IMR-90 (cell line): Measurements from ENCODE around the gene PLXNA4. TPM values are rescaled to one million over a fixed set of nuclear protein-coding genes. Genes with fewer than 3 reads are reported as not detected.

ENCODE experiments used
- ATAC-seq: fragments of 200-7000 bp; cut with Tn5 transposase; 2 replicates; pipeline ENCODE4 v1.9.1; 2020; ENCODE audit warnings: low read depth, mild to moderate bottlenecking, moderate library complexity
- BruUV-seq: library from RNA; stranded (reverse); fragments of 400-500 nt; replicated peaks from 2 replicates; lab custom pipeline; 2021; lab: Mats Ljungman, UMichigan
- CTCF ChIA-PET: fragments of 300-600 bp; formaldehyde crosslinking; extraction: SDS; loops from one replicate; lab custom pipeline; 2021; ENCODE audit warnings: antibody characterized with exemption; lab: Yijun Ruan, JAX
- POLR2A ChIA-PET: fragments of 300-600 bp; sonication (Branson Sonifier 250); formaldehyde crosslinking; loops from one replicate; lab custom pipeline; 2022; ENCODE audit warnings: antibody characterized with exemption; ENCODE audit not compliant: unreplicated experiment; lab: Charles Lee
- DNase-seq: peaks from one replicate; pipeline ENCODE4 v3.0.0; 2013
- H2AFZ ChIP-seq: replicated peaks from 2 replicates; pipeline ENCODE3; 2013; ENCODE audit warnings: low read length, mild to moderate bottlenecking; ENCODE audit not compliant: poor library complexity
- H2AK5ac ChIP-seq: 2 replicates; pipeline ENCODE4 v1.6.1; 2013; ENCODE audit warnings: low read depth, low read length, inconsistent platforms
- H2AK9ac ChIP-seq: replicated peaks from 2 replicates; pipeline ENCODE3; 2013; ENCODE audit warnings: mild to moderate bottlenecking, low read depth, low read length, moderate library complexity; ENCODE audit not compliant: poor library complexity
- H2BK120ac ChIP-seq: 2 replicates; pipeline ENCODE4 v1.6.1; 2013; ENCODE audit warnings: low read depth, low read length, inconsistent platforms
- H2BK15ac ChIP-seq: 3 replicates; pipeline ENCODE4 v1.6.1; 2013; ENCODE audit warnings: low read depth, low read length, inconsistent platforms
- H2BK20ac ChIP-seq: 2 replicates; pipeline ENCODE4 v1.6.1; 2013; ENCODE audit warnings: low read depth, mild to moderate bottlenecking, inconsistent platforms, low read length, moderate library complexity
- H2BK5ac ChIP-seq: 2 replicates; pipeline ENCODE4 v1.6.1; 2013; ENCODE audit warnings: mild to moderate bottlenecking, low read depth, low read length, inconsistent platforms; ENCODE audit not compliant: poor library complexity, severe bottlenecking
- H3K14ac ChIP-seq: replicated peaks from 2 replicates; pipeline ENCODE4 v1.6.1; 2013; ENCODE audit warnings: low read depth, low read length, inconsistent platforms
- H3K18ac ChIP-seq: 2 replicates; pipeline ENCODE4 v1.6.1; 2013; ENCODE audit warnings: low read depth, low read length, control low read depth
- H3K23ac ChIP-seq: 2 replicates; pipeline ENCODE4 v1.6.1; 2013; ENCODE audit warnings: low read depth, low read length, inconsistent platforms
- H3K27ac ChIP-seq: 2 replicates; pipeline ENCODE4 v1.5.1; 2013; ENCODE audit warnings: mild to moderate bottlenecking, control low read depth, low read length; ENCODE audit not compliant: insufficient read depth
- H3K27me3 ChIP-seq: 2 replicates; pipeline ENCODE4 v1.6.1; 2013; ENCODE audit warnings: low read length; ENCODE audit not compliant: control insufficient read depth, insufficient read depth
- H3K36me3 ChIP-seq: 2 replicates; pipeline ENCODE4 v1.6.1; 2013; ENCODE audit warnings: low read length, mixed read lengths; ENCODE audit not compliant: control insufficient read depth, insufficient read depth
- H3K4ac ChIP-seq: 2 replicates; pipeline ENCODE4 v1.6.1; 2013; ENCODE audit warnings: low read depth, low read length, inconsistent platforms
- H3K4me1 ChIP-seq: 2 replicates; pipeline ENCODE4 v1.6.1; 2013; ENCODE audit warnings: low read length, mixed read lengths; ENCODE audit not compliant: control insufficient read depth, insufficient read depth
- H3K4me2 ChIP-seq: 2 replicates; pipeline ENCODE4 v1.6.1; 2013; ENCODE audit warnings: low read depth, mild to moderate bottlenecking, control low read depth, low read length, moderate library complexity
- H3K4me3 ChIP-seq: 2 replicates; pipeline ENCODE4 v1.5.1; 2013; ENCODE audit warnings: low read depth, mild to moderate bottlenecking, control low read depth, low read length, moderate library complexity; ENCODE audit not compliant: insufficient read depth
- H3K56ac ChIP-seq: 2 replicates; pipeline ENCODE4 v1.6.1; 2013; ENCODE audit warnings: low read length, inconsistent platforms; ENCODE audit not compliant: insufficient read depth; ENCODE audit errors: extremely low read depth
- H3K79me1 ChIP-seq, 2 experiments: 2 replicates each; pipeline ENCODE4 v1.6.1; 2013; ENCODE audit warnings: low read length in 2 of 2, inconsistent platforms in 1 of 2, low read depth in 1 of 2
- H3K9ac ChIP-seq: 2 replicates; pipeline ENCODE4 v1.6.1; 2013; ENCODE audit warnings: low read depth, low read length, control low read depth
- H3K9me1 ChIP-seq: 2 replicates; pipeline ENCODE4 v1.6.1; 2013; ENCODE audit warnings: low read length, inconsistent platforms; ENCODE audit not compliant: insufficient read depth
- H3K9me3 ChIP-seq: 2 replicates; pipeline ENCODE4 v1.6.1; 2013; ENCODE audit warnings: low read length; ENCODE audit not compliant: control insufficient read depth, insufficient read depth
- H4K20me1 ChIP-seq: 2 replicates; pipeline ENCODE4 v1.6.1; 2013; ENCODE audit warnings: low read length, inconsistent platforms; ENCODE audit not compliant: insufficient read depth
- H4K5ac ChIP-seq: 2 replicates; pipeline ENCODE4 v1.6.1; 2013; ENCODE audit warnings: mild to moderate bottlenecking, low read depth, low read length, control low read depth
- H4K8ac ChIP-seq, 2 experiments: 2 replicates each; pipeline ENCODE4 v1.6.1; 2013; ENCODE audit warnings: low read depth in 2 of 2, low read length in 2 of 2, control low read depth in 1 of 2, inconsistent platforms in 1 of 2
- H4K91ac ChIP-seq: 2 replicates; pipeline ENCODE4 v1.6.1; 2013; ENCODE audit warnings: low read depth, low read length, inconsistent platforms; ENCODE audit not compliant: insufficient read depth
- BHLHE40 ChIP-seq: fragments of 150-350 bp; IDR thresholded peaks from 2 replicates; pipeline ENCODE4 v1.6.1; 2016; ENCODE audit warnings: mild to moderate bottlenecking, low read depth, low read length
- CEBPB ChIP-seq: IDR thresholded peaks from 2 replicates; pipeline ENCODE4 v1.6.1; 2012; ENCODE audit warnings: low read depth, low read length, improper control_type of control experiment
- CHD1 ChIP-seq: IDR thresholded peaks from 2 replicates; pipeline ENCODE4 v1.6.1; 2012; ENCODE audit warnings: low read depth, low read length, improper control_type of control experiment
- FOS ChIP-seq: fragments of 150-350 bp; IDR thresholded peaks from 2 replicates; pipeline ENCODE4 v1.6.1; 2016; ENCODE audit warnings: low read depth, low read length
- MAFK ChIP-seq: IDR thresholded peaks from 2 replicates; pipeline ENCODE4 v1.6.1; 2012; ENCODE audit warnings: low read depth, low read length, improper control_type of control experiment
- MAZ ChIP-seq: IDR thresholded peaks from 2 replicates; pipeline ENCODE4 v1.6.1; 2012; ENCODE audit warnings: low read depth, mild to moderate bottlenecking, low read length, improper control_type of control experiment, moderate library complexity, borderline replicate concordance
- MXI1 ChIP-seq: IDR thresholded peaks from 2 replicates; pipeline ENCODE4 v1.6.1; 2012; ENCODE audit warnings: low read depth, mild to moderate bottlenecking, low read length, moderate library complexity, borderline replicate concordance
- NFE2L2 ChIP-seq: fragments of 150-350 bp; IDR thresholded peaks from 2 replicates; pipeline ENCODE4 v1.6.1; 2016; ENCODE audit warnings: low read depth, mild to moderate bottlenecking, low read length
- POLR2A ChIP-seq: IDR thresholded peaks from 2 replicates; pipeline ENCODE4 v1.6.1; 2012; ENCODE audit warnings: mild to moderate bottlenecking, low read depth, low read length
- RAD21 ChIP-seq: IDR thresholded peaks from 2 replicates; pipeline ENCODE4 v1.6.1; 2012; ENCODE audit warnings: low read length, improper control_type of control experiment
- RCOR1 ChIP-seq: IDR thresholded peaks from 2 replicates; pipeline ENCODE4 v1.6.1; 2012; ENCODE audit warnings: mild to moderate bottlenecking, low read length, improper control_type of control experiment; ENCODE audit not compliant: insufficient replicate concordance
- RFX5 ChIP-seq: IDR thresholded peaks from 2 replicates; pipeline ENCODE4 v1.8.0; 2012; ENCODE audit warnings: low read depth, mild to moderate bottlenecking, low read length, moderate library complexity
- SMC3 ChIP-seq: fragments of 150-350 bp; IDR thresholded peaks from 2 replicates; pipeline ENCODE4 v1.6.1; 2016; ENCODE audit warnings: low read depth, mild to moderate bottlenecking, antibody characterized with exemption, low read length, moderate library complexity
- USF2 ChIP-seq: fragments of 150-350 bp; IDR thresholded peaks from 2 replicates; pipeline ENCODE4 v1.6.1; 2017; ENCODE audit warnings: mild to moderate bottlenecking, antibody characterized with exemption, low read length, low read depth
- WGBS, 2 experiments: methylation state at CpG; one replicate each; pipeline versions ENCODE4 v1.1.5 to v1.1.7; 2013; ENCODE audit warnings: missing lambda C conversion rate in 2 of 2; ENCODE audit not compliant: insufficient read length in 1 of 2; ENCODE audit errors: extremely low coverage in 2 of 2; 5-methylcytosine and 5-hydroxymethylcytosine counted together
- dilution Hi-C: fragments of 300-500 bp; cut with HindIII; formaldehyde crosslinking; loops from one replicate; pipeline ENCODE4 v1.14.3; 2018; ENCODE audit warnings: low sequenced_read_pairs; ENCODE audit not compliant: unreplicated experiment
- in situ Hi-C: fragments of 300-500 bp; cut with MboI; formaldehyde crosslinking; loops from 3 replicates; pipeline ENCODE4 v1.14.3; 2019; ENCODE audit warnings: low sequenced_read_pairs, inconsistent platforms, mixed read lengths
- intact Hi-C: fragments of 100-400 bp; cut with micrococcal nuclease; formaldehyde crosslinking; loops from 2 replicates; pipeline ENCODE4 v1.10.0; 2022
- polyA plus RNA-seq, 3 experiments: library from polyadenylated mRNA; depleted of rRNA; stranded (reverse); fragments of >200 nt; gene quantifications; 2 replicates each; pipeline ENCODE4 v1.2.3, GENCODE V29; 2012; ENCODE audit warnings: low replicate concordance in 1 of 3
- total RNA-seq: library from RNA; depleted of rRNA; stranded (reverse); fragments of >200 nt; gene quantifications from 2 replicates; pipeline ENCODE4 v1.2.3, GENCODE V29; 2012
- TF ChIP-seq, protein P1 (sequence below): conservative IDR thresholded peaks from 2 replicates; pipeline ENCODE4 v1.5.1; 2012; ENCODE audit warnings: mild to moderate bottlenecking, low read depth, low read length, improper control_type of control experiment
- TF ChIP-seq, protein P2 (sequence below): fragments of 150-350 bp; IDR thresholded peaks from 2 replicates; pipeline ENCODE4 v1.6.1; 2016; ENCODE audit warnings: low read depth, mild to moderate bottlenecking, low read length, moderate library complexity, borderline replicate concordance

Gene PLXNA4
- total and polyA plus RNA-seq, 2 of the 4 experiments (the other 2 are of a cell fraction) = under 0.01 TPM

DNA sequence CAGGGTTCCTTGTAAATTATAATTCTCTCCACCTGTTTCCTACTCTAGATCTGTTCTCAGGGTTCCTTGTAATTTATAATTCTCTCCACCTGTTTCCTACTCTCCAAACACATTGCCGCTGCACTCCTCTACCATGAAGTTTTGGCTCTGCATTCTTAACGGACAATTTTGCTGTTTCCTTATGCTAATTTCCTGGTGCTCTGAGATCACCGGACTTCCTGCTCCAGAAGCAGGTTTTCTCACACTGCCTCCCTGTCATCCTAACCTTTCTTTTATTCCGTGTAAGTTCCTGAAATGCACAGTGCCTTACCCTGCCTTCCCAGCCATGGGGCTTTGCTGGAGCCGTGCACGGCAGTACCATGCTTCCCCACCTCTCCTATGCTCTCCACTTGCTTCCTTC lies 256.8 kb downstream of the PLXNA4 start:
- Histone ChIP-seq H2BK5ac (no peak overlapping the region), H2AK5ac (no peak overlapping the region), H4K5ac (no peak overlapping the region), H3K18ac (no peak overlapping the region), H2BK15ac (no peak overlapping the region), H2AK9ac (no peak overlapping the region), H4K20me1 (no peaks in the 10 kb centered on the region), H4K8ac (no peak overlapping the region), H3K9me3 (no peaks in the 10 kb centered on the region), H2AFZ (no peak overlapping the region), H3K79me1 (no peaks in the 10 kb centered on the region), H3K9ac (no peak overlapping the region), H3K4me1 (no peaks in the 10 kb centered on the region), H3K36me3 (no peaks in the 10 kb centered on the region), H3K4ac (no peak overlapping the region), H3K23ac (no peak overlapping the region), H3K14ac (no peak overlapping the region), H3K4me3 (no peak overlapping the region), H2BK120ac (no peak overlapping the region), H2BK20ac (no peak overlapping the region), H3K56ac (no peak overlapping the region), H3K9me1 (no peaks in the 10 kb centered on the region), H4K91ac (no peak overlapping the region), H3K4me2 (no peak overlapping the region), H3K27me3 (no peaks in the 10 kb centered on the region), H3K27ac (no peak overlapping the region)
- POLR2A ChIA-PET = no interaction called here
- WGBS, 2 experiments = 87% methylated on average over 4 of the region's 6 CpGs; no CpG with 5 or more reads in 1 of the 2 experiments
- intact Hi-C loops = loop anchor here (2.0 to 10.0 kb wide), 5 partner anchors 317 to 1695 kb away; no protein-coding TSS in a partner anchor
- in situ Hi-C loops = loop anchor here (25.0 kb wide), 1 partner anchor 1118 kb away; no protein-coding TSS in a partner anchor
- ATAC-seq (no peak), DNase-seq (no peak)
- CTCF ChIA-PET = interaction anchor here (1.3 kb wide), 1 partner anchor 261 kb away, joined by 8 read pairs; no protein-coding TSS in a partner anchor
- BruUV-seq = no TSS peak
- dilution Hi-C loops = no loop called here
- TF ChIP-seq POLR2A (no peak), RFX5 (no peak), MAFK (no peak), USF2 (no peak), MXI1 (no peak), BHLHE40 (no peak), SMC3 (no peak), NFE2L2 (no peak), CHD1 (no peak), MAZ (no peak), CEBPB (no peak), RAD21 (no peak), FOS (no peak), RCOR1 (no peak)
- TF ChIP-seq, protein P1, sequence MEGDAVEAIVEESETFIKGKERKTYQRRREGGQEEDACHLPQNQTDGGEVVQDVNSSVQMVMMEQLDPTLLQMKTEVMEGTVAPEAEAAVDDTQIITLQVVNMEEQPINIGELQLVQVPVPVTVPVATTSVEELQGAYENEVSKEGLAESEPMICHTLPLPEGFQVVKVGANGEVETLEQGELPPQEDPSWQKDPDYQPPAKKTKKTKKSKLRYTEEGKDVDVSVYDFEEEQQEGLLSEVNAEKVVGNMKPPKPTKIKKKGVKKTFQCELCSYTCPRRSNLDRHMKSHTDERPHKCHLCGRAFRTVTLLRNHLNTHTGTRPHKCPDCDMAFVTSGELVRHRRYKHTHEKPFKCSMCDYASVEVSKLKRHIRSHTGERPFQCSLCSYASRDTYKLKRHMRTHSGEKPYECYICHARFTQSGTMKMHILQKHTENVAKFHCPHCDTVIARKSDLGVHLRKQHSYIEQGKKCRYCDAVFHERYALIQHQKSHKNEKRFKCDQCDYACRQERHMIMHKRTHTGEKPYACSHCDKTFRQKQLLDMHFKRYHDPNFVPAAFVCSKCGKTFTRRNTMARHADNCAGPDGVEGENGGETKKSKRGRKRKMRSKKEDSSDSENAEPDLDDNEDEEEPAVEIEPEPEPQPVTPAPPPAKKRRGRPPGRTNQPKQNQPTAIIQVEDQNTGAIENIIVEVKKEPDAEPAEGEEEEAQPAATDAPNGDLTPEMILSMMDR = no peak
- TF ChIP-seq, protein P2, sequence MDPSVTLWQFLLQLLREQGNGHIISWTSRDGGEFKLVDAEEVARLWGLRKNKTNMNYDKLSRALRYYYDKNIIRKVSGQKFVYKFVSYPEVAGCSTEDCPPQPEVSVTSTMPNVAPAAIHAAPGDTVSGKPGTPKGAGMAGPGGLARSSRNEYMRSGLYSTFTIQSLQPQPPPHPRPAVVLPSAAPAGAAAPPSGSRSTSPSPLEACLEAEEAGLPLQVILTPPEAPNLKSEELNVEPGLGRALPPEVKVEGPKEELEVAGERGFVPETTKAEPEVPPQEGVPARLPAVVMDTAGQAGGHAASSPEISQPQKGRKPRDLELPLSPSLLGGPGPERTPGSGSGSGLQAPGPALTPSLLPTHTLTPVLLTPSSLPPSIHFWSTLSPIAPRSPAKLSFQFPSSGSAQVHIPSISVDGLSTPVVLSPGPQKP = no peak
